ENCODE results near the gene RIN3.

Gene RIN3

DNA sequence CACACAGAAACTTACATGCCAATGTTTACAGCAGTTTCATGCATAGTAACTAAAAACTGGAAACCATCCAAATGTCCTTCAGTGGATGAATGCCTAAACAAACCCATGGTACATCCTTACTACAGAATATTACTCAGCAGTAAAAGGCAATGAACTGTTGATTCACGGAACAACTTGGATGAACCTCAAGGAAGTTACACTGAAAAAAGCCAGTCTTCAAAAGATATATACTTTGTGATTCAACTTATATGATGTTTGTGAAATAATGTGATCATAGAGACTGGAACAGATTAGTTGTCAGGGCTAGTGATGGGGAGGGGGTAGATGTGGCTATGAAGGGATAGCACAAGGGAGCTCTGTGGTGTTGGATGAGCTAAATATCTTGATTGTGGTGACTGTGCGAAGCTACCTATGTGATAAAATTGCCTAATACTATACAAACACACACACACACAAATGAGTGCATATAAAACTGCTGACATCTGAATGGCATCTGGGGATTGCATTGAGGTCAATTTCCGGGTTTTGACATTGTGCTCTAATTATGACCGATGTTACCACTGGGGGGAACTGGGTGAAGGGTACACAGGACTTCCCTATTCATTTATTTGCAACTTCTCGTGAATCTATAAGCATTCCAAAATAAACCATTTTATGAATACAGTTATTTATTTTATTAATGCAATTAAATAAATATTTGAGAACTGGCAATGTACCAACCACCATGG lies 94.3 kb downstream of the RIN3 start:
- TF ChIP-seq, protein P1, sequence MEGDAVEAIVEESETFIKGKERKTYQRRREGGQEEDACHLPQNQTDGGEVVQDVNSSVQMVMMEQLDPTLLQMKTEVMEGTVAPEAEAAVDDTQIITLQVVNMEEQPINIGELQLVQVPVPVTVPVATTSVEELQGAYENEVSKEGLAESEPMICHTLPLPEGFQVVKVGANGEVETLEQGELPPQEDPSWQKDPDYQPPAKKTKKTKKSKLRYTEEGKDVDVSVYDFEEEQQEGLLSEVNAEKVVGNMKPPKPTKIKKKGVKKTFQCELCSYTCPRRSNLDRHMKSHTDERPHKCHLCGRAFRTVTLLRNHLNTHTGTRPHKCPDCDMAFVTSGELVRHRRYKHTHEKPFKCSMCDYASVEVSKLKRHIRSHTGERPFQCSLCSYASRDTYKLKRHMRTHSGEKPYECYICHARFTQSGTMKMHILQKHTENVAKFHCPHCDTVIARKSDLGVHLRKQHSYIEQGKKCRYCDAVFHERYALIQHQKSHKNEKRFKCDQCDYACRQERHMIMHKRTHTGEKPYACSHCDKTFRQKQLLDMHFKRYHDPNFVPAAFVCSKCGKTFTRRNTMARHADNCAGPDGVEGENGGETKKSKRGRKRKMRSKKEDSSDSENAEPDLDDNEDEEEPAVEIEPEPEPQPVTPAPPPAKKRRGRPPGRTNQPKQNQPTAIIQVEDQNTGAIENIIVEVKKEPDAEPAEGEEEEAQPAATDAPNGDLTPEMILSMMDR (IDR thresholded peaks at IDR 0.05) = no peak; the same call in 1 of the 2 replicates

- TF ChIP-seq, protein P1 (IDR thresholded peaks at IDR 0.05) = no peak
Measured at GRCh38 chr14:92609955-92610354, 96.4 kb downstream of the RIN3 start.

DNA sequence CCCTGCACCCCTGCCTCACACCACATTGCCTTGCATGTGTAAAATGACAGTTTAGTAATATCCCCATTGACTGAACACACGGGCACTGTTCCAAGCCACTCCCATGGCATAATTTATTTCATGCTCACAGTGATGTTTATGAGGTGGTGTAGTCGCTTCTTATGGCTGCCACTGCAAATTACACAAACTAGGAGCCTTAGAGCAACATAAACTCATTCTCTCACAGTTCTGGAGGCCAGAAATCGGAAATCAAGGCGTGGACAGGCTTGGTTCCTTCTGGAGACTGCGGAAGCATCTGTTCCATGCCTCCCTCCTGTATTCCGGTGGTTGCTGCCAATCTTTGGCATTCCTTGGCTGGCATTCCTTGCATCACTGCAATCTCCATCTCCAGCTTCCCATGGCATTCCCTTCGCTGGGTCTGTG lies 97.3 kb downstream of the RIN3 start:
- TF ChIP-seq, protein P1 (IDR thresholded peaks at IDR 0.05) = no peak

DNA sequence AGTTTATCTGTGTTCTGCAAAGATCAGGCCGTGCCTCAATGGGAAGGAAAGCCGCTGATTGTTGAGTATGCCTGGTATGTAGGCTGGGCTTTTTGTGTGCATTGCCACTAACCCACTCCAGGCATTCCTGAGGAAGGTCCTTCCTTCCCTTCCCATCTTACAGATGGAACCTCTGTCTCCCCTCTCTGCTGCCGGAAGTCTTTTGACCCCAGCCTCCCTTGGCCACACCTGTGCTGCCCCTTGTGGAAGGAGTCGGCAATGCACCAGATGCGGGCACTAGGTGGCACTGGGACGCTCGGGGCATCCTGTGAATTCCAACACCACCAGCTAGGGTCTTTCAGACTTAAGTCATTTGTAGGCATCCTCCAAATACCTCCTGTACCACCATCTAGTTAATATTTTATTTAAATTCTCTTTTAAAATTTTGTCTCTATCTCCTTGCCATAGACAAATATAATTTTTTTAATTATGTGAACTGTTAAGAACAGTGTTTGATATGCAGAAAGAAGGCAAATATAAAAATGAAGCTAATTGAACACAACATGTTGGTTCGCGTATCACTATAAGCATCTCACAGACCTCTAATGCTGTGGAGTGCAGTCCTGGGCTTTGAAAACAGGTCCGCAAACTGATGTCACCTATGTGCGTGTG lies 99.6 kb downstream of the RIN3 start:
- TF ChIP-seq, protein P1 (IDR thresholded peaks at IDR 0.05) = peak; percentile 76

GRCh38 chr14:92613681-92614260 lies 100.2 kb downstream of the RIN3 start:
- TF ChIP-seq, protein P1 (IDR thresholded peaks at IDR 0.05) = no peak

DNA sequence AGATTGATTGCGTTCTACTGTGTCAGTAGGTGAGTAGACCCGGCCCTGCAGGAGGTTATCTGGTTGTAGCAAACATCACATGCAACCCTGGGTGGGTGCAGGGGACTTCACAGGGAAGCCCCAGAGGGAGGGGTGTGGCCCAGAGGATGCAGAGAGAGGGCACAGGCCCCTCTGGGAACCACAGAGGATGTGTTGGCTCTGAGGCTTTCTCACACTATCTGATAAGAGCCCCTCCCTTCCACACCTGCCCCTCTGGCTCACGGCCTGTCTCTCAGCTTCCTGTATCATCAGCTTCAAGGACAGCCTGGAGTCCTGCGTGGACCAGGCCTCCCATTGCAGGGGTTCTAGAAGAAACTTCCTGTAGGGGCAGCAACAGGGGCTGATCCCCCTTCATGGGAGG lies 101.9 kb downstream of the RIN3 start:
- TF ChIP-seq, protein P1 (IDR thresholded peaks at IDR 0.05) = no peak

DNA sequence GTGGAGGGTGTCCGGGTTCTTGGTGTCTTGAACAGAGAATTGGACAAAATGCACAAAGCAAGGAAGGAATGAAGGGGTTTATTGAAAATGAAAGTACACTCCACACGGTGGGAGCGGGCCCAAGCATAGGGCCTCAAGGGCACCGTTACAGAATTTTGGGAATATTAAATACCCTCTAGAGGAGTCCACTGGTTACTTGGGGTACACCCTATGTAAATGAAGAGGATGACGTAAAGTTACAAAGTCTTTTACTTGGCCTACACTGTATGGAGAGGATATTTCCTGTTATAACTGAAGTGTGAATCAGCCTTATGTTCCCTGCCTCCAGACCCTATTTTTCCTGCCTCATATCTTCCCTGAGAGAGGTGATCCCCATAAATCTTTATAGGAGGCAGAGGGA lies 102.6 kb downstream of the RIN3 start:
- TF ChIP-seq, protein P1 (IDR thresholded peaks at IDR 0.05) = no peak

Measured in LNCAP (cell line).